Measurements from ENCODE around the gene ROPN1L.

DNA sequence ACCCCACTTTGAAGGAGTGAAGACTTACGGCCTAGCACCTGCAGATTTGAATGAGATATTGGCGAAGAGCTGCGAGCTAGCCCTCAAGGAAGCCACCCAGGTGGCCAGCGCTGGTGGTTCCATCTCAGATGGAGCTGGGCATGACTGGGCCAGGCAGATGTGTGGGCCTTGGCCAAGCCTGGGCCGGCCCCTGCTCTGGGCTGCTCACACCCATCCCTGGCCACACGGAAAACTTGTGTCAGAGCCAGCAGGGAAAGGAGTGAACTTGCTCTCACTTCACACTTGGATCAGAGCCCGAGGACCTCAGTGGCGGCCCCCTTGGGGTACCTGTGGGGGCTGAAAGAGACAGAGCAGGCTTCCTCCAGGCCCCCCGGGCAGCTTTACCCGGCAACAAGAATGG lies 44.2 kb downstream of the ROPN1L start:
- TF ChIP-seq, protein P1, sequence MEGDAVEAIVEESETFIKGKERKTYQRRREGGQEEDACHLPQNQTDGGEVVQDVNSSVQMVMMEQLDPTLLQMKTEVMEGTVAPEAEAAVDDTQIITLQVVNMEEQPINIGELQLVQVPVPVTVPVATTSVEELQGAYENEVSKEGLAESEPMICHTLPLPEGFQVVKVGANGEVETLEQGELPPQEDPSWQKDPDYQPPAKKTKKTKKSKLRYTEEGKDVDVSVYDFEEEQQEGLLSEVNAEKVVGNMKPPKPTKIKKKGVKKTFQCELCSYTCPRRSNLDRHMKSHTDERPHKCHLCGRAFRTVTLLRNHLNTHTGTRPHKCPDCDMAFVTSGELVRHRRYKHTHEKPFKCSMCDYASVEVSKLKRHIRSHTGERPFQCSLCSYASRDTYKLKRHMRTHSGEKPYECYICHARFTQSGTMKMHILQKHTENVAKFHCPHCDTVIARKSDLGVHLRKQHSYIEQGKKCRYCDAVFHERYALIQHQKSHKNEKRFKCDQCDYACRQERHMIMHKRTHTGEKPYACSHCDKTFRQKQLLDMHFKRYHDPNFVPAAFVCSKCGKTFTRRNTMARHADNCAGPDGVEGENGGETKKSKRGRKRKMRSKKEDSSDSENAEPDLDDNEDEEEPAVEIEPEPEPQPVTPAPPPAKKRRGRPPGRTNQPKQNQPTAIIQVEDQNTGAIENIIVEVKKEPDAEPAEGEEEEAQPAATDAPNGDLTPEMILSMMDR (IDR thresholded peaks at IDR 0.05): no peak
- TF ChIP-seq POLR2A (IDR thresholded peaks at IDR 0.05): no peak

All from lower leg skin (tissue), 3 donors.